IMR-90 (cell line): ENCODE measurements around the gene GNRH2. TPM values are rescaled to one million over a fixed set of nuclear protein-coding genes. Genes with fewer than 3 reads are reported as not detected.
A peak's percentile ranks its signal among the peaks of the same experiment; 100 is the strongest.

Experiments
- ATAC-seq: fragments of 200-7000 bp; cut with Tn5 transposase; 2 replicates; pipeline ENCODE4 v1.9.1; 2020; ENCODE audit warnings: low read depth, mild to moderate bottlenecking, moderate library complexity
- BruUV-seq: library from RNA; stranded (reverse); fragments of 400-500 nt; replicated peaks from 2 replicates; lab custom pipeline; 2021; lab: Mats Ljungman, UMichigan
- CTCF ChIA-PET: fragments of 300-600 bp; formaldehyde crosslinking; extraction: SDS; loops from one replicate; lab custom pipeline; 2021; ENCODE audit warnings: antibody characterized with exemption; lab: Yijun Ruan, JAX
- POLR2A ChIA-PET: fragments of 300-600 bp; sonication (Branson Sonifier 250); formaldehyde crosslinking; loops from one replicate; lab custom pipeline; 2022; ENCODE audit warnings: antibody characterized with exemption; ENCODE audit not compliant: unreplicated experiment; lab: Charles Lee
- DNase-seq: peaks from one replicate; pipeline ENCODE4 v3.0.0; 2013
- H2AFZ ChIP-seq: replicated peaks from 2 replicates; pipeline ENCODE3; 2013; ENCODE audit warnings: low read length, mild to moderate bottlenecking; ENCODE audit not compliant: poor library complexity
- H2AK5ac ChIP-seq: 2 replicates; pipeline ENCODE4 v1.6.1; 2013; ENCODE audit warnings: low read depth, low read length, inconsistent platforms
- H2AK9ac ChIP-seq: replicated peaks from 2 replicates; pipeline ENCODE3; 2013; ENCODE audit warnings: mild to moderate bottlenecking, low read depth, low read length, moderate library complexity; ENCODE audit not compliant: poor library complexity
- H2BK120ac ChIP-seq: 2 replicates; pipeline ENCODE4 v1.6.1; 2013; ENCODE audit warnings: low read depth, low read length, inconsistent platforms
- H2BK15ac ChIP-seq: 3 replicates; pipeline ENCODE4 v1.6.1; 2013; ENCODE audit warnings: low read depth, low read length, inconsistent platforms
- H2BK20ac ChIP-seq: 2 replicates; pipeline ENCODE4 v1.6.1; 2013; ENCODE audit warnings: low read depth, mild to moderate bottlenecking, inconsistent platforms, low read length, moderate library complexity
- H2BK5ac ChIP-seq: 2 replicates; pipeline ENCODE4 v1.6.1; 2013; ENCODE audit warnings: mild to moderate bottlenecking, low read depth, low read length, inconsistent platforms; ENCODE audit not compliant: poor library complexity, severe bottlenecking
- H3K14ac ChIP-seq: replicated peaks from 2 replicates; pipeline ENCODE4 v1.6.1; 2013; ENCODE audit warnings: low read depth, low read length, inconsistent platforms
- H3K18ac ChIP-seq: 2 replicates; pipeline ENCODE4 v1.6.1; 2013; ENCODE audit warnings: low read depth, low read length, control low read depth
- H3K23ac ChIP-seq: 2 replicates; pipeline ENCODE4 v1.6.1; 2013; ENCODE audit warnings: low read depth, low read length, inconsistent platforms
- H3K27ac ChIP-seq: 2 replicates; pipeline ENCODE4 v1.5.1; 2013; ENCODE audit warnings: mild to moderate bottlenecking, control low read depth, low read length; ENCODE audit not compliant: insufficient read depth
- H3K27me3 ChIP-seq: 2 replicates; pipeline ENCODE4 v1.6.1; 2013; ENCODE audit warnings: low read length; ENCODE audit not compliant: control insufficient read depth, insufficient read depth
- H3K36me3 ChIP-seq: 2 replicates; pipeline ENCODE4 v1.6.1; 2013; ENCODE audit warnings: low read length, mixed read lengths; ENCODE audit not compliant: control insufficient read depth, insufficient read depth
- H3K4ac ChIP-seq: 2 replicates; pipeline ENCODE4 v1.6.1; 2013; ENCODE audit warnings: low read depth, low read length, inconsistent platforms
- H3K4me1 ChIP-seq: 2 replicates; pipeline ENCODE4 v1.6.1; 2013; ENCODE audit warnings: low read length, mixed read lengths; ENCODE audit not compliant: control insufficient read depth, insufficient read depth
- H3K4me2 ChIP-seq: 2 replicates; pipeline ENCODE4 v1.6.1; 2013; ENCODE audit warnings: low read depth, mild to moderate bottlenecking, control low read depth, low read length, moderate library complexity
- H3K4me3 ChIP-seq: 2 replicates; pipeline ENCODE4 v1.5.1; 2013; ENCODE audit warnings: low read depth, mild to moderate bottlenecking, control low read depth, low read length, moderate library complexity; ENCODE audit not compliant: insufficient read depth
- H3K56ac ChIP-seq: 2 replicates; pipeline ENCODE4 v1.6.1; 2013; ENCODE audit warnings: low read length, inconsistent platforms; ENCODE audit not compliant: insufficient read depth; ENCODE audit errors: extremely low read depth
- H3K79me1 ChIP-seq, 2 experiments: 2 replicates each; pipeline ENCODE4 v1.6.1; 2013; ENCODE audit warnings: low read length in 2 of 2, inconsistent platforms in 1 of 2, low read depth in 1 of 2
- H3K9ac ChIP-seq: 2 replicates; pipeline ENCODE4 v1.6.1; 2013; ENCODE audit warnings: low read depth, low read length, control low read depth
- H3K9me1 ChIP-seq: 2 replicates; pipeline ENCODE4 v1.6.1; 2013; ENCODE audit warnings: low read length, inconsistent platforms; ENCODE audit not compliant: insufficient read depth
- H3K9me3 ChIP-seq: 2 replicates; pipeline ENCODE4 v1.6.1; 2013; ENCODE audit warnings: low read length; ENCODE audit not compliant: control insufficient read depth, insufficient read depth
- H4K20me1 ChIP-seq: 2 replicates; pipeline ENCODE4 v1.6.1; 2013; ENCODE audit warnings: low read length, inconsistent platforms; ENCODE audit not compliant: insufficient read depth
- H4K5ac ChIP-seq: 2 replicates; pipeline ENCODE4 v1.6.1; 2013; ENCODE audit warnings: mild to moderate bottlenecking, low read depth, low read length, control low read depth
- H4K8ac ChIP-seq, 2 experiments: 2 replicates each; pipeline ENCODE4 v1.6.1; 2013; ENCODE audit warnings: low read depth in 2 of 2, low read length in 2 of 2, control low read depth in 1 of 2, inconsistent platforms in 1 of 2
- H4K91ac ChIP-seq: 2 replicates; pipeline ENCODE4 v1.6.1; 2013; ENCODE audit warnings: low read depth, low read length, inconsistent platforms; ENCODE audit not compliant: insufficient read depth
- BHLHE40 ChIP-seq: fragments of 150-350 bp; IDR thresholded peaks from 2 replicates; pipeline ENCODE4 v1.6.1; 2016; ENCODE audit warnings: mild to moderate bottlenecking, low read depth, low read length
- CEBPB ChIP-seq: IDR thresholded peaks from 2 replicates; pipeline ENCODE4 v1.6.1; 2012; ENCODE audit warnings: low read depth, low read length, improper control_type of control experiment
- CHD1 ChIP-seq: IDR thresholded peaks from 2 replicates; pipeline ENCODE4 v1.6.1; 2012; ENCODE audit warnings: low read depth, low read length, improper control_type of control experiment
- FOS ChIP-seq: fragments of 150-350 bp; IDR thresholded peaks from 2 replicates; pipeline ENCODE4 v1.6.1; 2016; ENCODE audit warnings: low read depth, low read length
- MAFK ChIP-seq: IDR thresholded peaks from 2 replicates; pipeline ENCODE4 v1.6.1; 2012; ENCODE audit warnings: low read depth, low read length, improper control_type of control experiment
- MAZ ChIP-seq: IDR thresholded peaks from 2 replicates; pipeline ENCODE4 v1.6.1; 2012; ENCODE audit warnings: low read depth, mild to moderate bottlenecking, low read length, improper control_type of control experiment, moderate library complexity, borderline replicate concordance
- MXI1 ChIP-seq: IDR thresholded peaks from 2 replicates; pipeline ENCODE4 v1.6.1; 2012; ENCODE audit warnings: low read depth, mild to moderate bottlenecking, low read length, moderate library complexity, borderline replicate concordance
- NFE2L2 ChIP-seq: fragments of 150-350 bp; IDR thresholded peaks from 2 replicates; pipeline ENCODE4 v1.6.1; 2016; ENCODE audit warnings: low read depth, mild to moderate bottlenecking, low read length
- POLR2A ChIP-seq: IDR thresholded peaks from 2 replicates; pipeline ENCODE4 v1.6.1; 2012; ENCODE audit warnings: mild to moderate bottlenecking, low read depth, low read length
- RAD21 ChIP-seq: IDR thresholded peaks from 2 replicates; pipeline ENCODE4 v1.6.1; 2012; ENCODE audit warnings: low read length, improper control_type of control experiment
- RCOR1 ChIP-seq: IDR thresholded peaks from 2 replicates; pipeline ENCODE4 v1.6.1; 2012; ENCODE audit warnings: mild to moderate bottlenecking, low read length, improper control_type of control experiment; ENCODE audit not compliant: insufficient replicate concordance
- RFX5 ChIP-seq: IDR thresholded peaks from 2 replicates; pipeline ENCODE4 v1.8.0; 2012; ENCODE audit warnings: low read depth, mild to moderate bottlenecking, low read length, moderate library complexity
- SMC3 ChIP-seq: fragments of 150-350 bp; IDR thresholded peaks from 2 replicates; pipeline ENCODE4 v1.6.1; 2016; ENCODE audit warnings: low read depth, mild to moderate bottlenecking, antibody characterized with exemption, low read length, moderate library complexity
- WGBS, 2 experiments: methylation state at CpG; one replicate each; pipeline versions ENCODE4 v1.1.5 to v1.1.7; 2013; ENCODE audit warnings: missing lambda C conversion rate in 2 of 2; ENCODE audit not compliant: insufficient read length in 1 of 2; ENCODE audit errors: extremely low coverage in 2 of 2; 5-methylcytosine and 5-hydroxymethylcytosine counted together
- dilution Hi-C: fragments of 300-500 bp; cut with HindIII; formaldehyde crosslinking; loops from one replicate; pipeline ENCODE4 v1.14.3; 2018; ENCODE audit warnings: low sequenced_read_pairs; ENCODE audit not compliant: unreplicated experiment
- in situ Hi-C: fragments of 300-500 bp; cut with MboI; formaldehyde crosslinking; loops from 3 replicates; pipeline ENCODE4 v1.14.3; 2019; ENCODE audit warnings: low sequenced_read_pairs, inconsistent platforms, mixed read lengths
- intact Hi-C: fragments of 100-400 bp; cut with micrococcal nuclease; formaldehyde crosslinking; loops from 2 replicates; pipeline ENCODE4 v1.10.0; 2022
- polyA plus RNA-seq, 3 experiments: library from polyadenylated mRNA; depleted of rRNA; stranded (reverse); fragments of >200 nt; gene quantifications; 2 replicates each; pipeline ENCODE4 v1.2.3, GENCODE V29; 2012; ENCODE audit warnings: low replicate concordance in 1 of 3
- total RNA-seq: library from RNA; depleted of rRNA; stranded (reverse); fragments of >200 nt; gene quantifications from 2 replicates; pipeline ENCODE4 v1.2.3, GENCODE V29; 2012
- TF ChIP-seq, protein P1 (sequence below): fragments of 150-350 bp; IDR thresholded peaks from 2 replicates; pipeline ENCODE4 v1.6.1; 2017; ENCODE audit warnings: mild to moderate bottlenecking, antibody characterized with exemption, low read length, low read depth
- TF ChIP-seq, protein P2 (sequence below): fragments of 150-350 bp; IDR thresholded peaks from 2 replicates; pipeline ENCODE4 v1.6.1; 2016; ENCODE audit warnings: low read depth, mild to moderate bottlenecking, low read length, moderate library complexity, borderline replicate concordance
- TF ChIP-seq, protein P3 (sequence below): conservative IDR thresholded peaks from 2 replicates; pipeline ENCODE4 v1.5.1; 2012; ENCODE audit warnings: mild to moderate bottlenecking, low read depth, low read length, improper control_type of control experiment

GNRH2 gene
- total and polyA plus RNA-seq, 2 of the 4 experiments (the other 2 are of a cell fraction), result 0.18 to 0.21 TPM

DNA sequence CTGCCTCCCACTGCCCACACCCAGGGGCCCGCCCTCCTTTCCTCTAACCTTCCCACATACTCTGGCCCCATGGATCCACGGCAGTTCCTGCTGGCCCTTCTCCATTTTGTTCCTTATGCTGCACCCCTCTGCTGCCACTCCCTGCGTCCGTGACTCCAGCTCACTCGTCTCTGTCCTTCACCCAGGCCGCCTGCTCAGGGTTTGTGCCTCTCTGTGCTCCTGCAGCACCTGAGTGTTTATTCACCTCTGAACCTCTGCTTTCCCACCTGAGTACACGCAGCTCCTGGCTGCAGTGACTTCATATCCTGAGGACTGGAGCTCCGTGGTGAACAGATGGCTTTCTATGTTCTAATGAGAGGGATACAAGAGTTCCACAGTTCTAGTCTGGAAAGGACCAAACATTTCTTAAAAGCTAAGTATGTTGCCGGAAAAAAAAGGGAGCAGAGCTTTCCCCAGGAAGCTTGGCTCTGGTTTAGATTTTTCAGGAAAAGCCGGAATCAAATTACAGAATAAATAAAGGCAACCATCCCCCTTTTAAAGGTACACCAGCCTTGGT, 1.5 kb upstream of the GNRH2 start:
- BruUV-seq, result no TSS peak
- dilution Hi-C loops, result no loop called here
- H3K4me1 ChIP-seq, result peaks cover 11% of the 10 kb centered on the region
- no peak overlapping the region for H2BK20ac ChIP-seq
- intact Hi-C loops, result no loop called here
- H3K79me1 ChIP-seq, result peaks cover 5 to 9% of the 10 kb centered on the region in 2 experiments
- 0 out of 2 replicates have a peak overlapping the region, but pooled peaks have one; percentile 24 for H3K14ac ChIP-seq
- no peak overlapping the region for H2AK5ac ChIP-seq
- H3K18ac ChIP-seq, result no peak overlapping the region
- no peak overlapping the region for H3K4ac ChIP-seq
- peak; percentile 4 for DNase-seq
- H3K9me3 ChIP-seq, result no peaks in the 10 kb centered on the region
- H4K91ac ChIP-seq, result no peak overlapping the region
- H3K56ac ChIP-seq, result no peak overlapping the region
- H2AFZ ChIP-seq, result no peak overlapping the region
- H4K8ac ChIP-seq, result peak overlapping the region in 1 of 2 experiments; percentile 10; a peak in 1 of 4 replicates
- H3K27ac ChIP-seq, result peak overlapping the region; percentile 50; the same call in 1 of the 2 replicates
- peak overlapping the region; percentile 7 for H2BK5ac ChIP-seq
- WGBS, 2 experiments, result no CpG with 5 or more reads among the region's 10 CpGs
- no peak overlapping the region for H2BK15ac ChIP-seq
- TF ChIP-seq, protein P1, sequence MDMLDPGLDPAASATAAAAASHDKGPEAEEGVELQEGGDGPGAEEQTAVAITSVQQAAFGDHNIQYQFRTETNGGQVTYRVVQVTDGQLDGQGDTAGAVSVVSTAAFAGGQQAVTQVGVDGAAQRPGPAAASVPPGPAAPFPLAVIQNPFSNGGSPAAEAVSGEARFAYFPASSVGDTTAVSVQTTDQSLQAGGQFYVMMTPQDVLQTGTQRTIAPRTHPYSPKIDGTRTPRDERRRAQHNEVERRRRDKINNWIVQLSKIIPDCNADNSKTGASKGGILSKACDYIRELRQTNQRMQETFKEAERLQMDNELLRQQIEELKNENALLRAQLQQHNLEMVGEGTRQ, result no peak
- TF ChIP-seq, protein P2, sequence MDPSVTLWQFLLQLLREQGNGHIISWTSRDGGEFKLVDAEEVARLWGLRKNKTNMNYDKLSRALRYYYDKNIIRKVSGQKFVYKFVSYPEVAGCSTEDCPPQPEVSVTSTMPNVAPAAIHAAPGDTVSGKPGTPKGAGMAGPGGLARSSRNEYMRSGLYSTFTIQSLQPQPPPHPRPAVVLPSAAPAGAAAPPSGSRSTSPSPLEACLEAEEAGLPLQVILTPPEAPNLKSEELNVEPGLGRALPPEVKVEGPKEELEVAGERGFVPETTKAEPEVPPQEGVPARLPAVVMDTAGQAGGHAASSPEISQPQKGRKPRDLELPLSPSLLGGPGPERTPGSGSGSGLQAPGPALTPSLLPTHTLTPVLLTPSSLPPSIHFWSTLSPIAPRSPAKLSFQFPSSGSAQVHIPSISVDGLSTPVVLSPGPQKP, result no peak
- no peak for TF ChIP-seq MXI1
- no peak for TF ChIP-seq FOS
- no peak for TF ChIP-seq RCOR1
- no peak for TF ChIP-seq SMC3
- TF ChIP-seq MAFK, result no peak
- no peak for TF ChIP-seq MAZ
- no peak for TF ChIP-seq RFX5
- no peak for TF ChIP-seq CHD1
- TF ChIP-seq NFE2L2, result no peak
- TF ChIP-seq RAD21, result no peak
- no peak for TF ChIP-seq POLR2A
- TF ChIP-seq CEBPB, result no peak
- TF ChIP-seq BHLHE40, result no peak
- TF ChIP-seq, protein P3, sequence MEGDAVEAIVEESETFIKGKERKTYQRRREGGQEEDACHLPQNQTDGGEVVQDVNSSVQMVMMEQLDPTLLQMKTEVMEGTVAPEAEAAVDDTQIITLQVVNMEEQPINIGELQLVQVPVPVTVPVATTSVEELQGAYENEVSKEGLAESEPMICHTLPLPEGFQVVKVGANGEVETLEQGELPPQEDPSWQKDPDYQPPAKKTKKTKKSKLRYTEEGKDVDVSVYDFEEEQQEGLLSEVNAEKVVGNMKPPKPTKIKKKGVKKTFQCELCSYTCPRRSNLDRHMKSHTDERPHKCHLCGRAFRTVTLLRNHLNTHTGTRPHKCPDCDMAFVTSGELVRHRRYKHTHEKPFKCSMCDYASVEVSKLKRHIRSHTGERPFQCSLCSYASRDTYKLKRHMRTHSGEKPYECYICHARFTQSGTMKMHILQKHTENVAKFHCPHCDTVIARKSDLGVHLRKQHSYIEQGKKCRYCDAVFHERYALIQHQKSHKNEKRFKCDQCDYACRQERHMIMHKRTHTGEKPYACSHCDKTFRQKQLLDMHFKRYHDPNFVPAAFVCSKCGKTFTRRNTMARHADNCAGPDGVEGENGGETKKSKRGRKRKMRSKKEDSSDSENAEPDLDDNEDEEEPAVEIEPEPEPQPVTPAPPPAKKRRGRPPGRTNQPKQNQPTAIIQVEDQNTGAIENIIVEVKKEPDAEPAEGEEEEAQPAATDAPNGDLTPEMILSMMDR, result no peak
- peak overlapping the region; percentile 64 for H3K4me2 ChIP-seq
- CTCF ChIA-PET, result interaction anchor here (0.7 kb wide), 1 partner anchor 41 kb away, joined by 3 read pairs; no protein-coding TSS in a partner anchor
- H4K20me1 ChIP-seq, result peaks cover 5% of the 10 kb centered on the region
- no peak overlapping the region for H3K4me3 ChIP-seq
- ATAC-seq, result no peak
- POLR2A ChIA-PET, result no interaction called here
- H2BK120ac ChIP-seq, result no peak overlapping the region
- H4K5ac ChIP-seq, result peak overlapping the region; percentile 56
- H3K27me3 ChIP-seq, result no peaks in the 10 kb centered on the region
- H3K9ac ChIP-seq, result no peak overlapping the region; the same call in none of the 2 replicates
- no peak overlapping the region for H2AK9ac ChIP-seq
- peaks cover 16% of the 10 kb centered on the region for H3K9me1 ChIP-seq
- peak overlapping the region; percentile 60; the same call in 1 of the 2 replicates for H3K23ac ChIP-seq
- peaks cover 30% of the 10 kb centered on the region for H3K36me3 ChIP-seq
- in situ Hi-C loops, result no loop called here
